GM18907 (cell line): ENCODE measurements around the gene MTX3.

Experiments used
- ATAC-seq: cut with Tn5 transposase; IDR thresholded peaks from one replicate; pipeline ENCODE4 v1.9.1; 2021; ENCODE audit warnings: mild to moderate bottlenecking, moderate library complexity; ENCODE audit not compliant: unreplicated experiment

The MTX3 gene

GRCh38 chr5:79936002-79936645 lies 54.9 kb downstream of the MTX3 start:
- no peak for ATAC-seq

GRCh38 chr5:79934681-79935080 lies 56.4 kb downstream of the MTX3 start:
- ATAC-seq: no peak

- no peak for ATAC-seq
Observed at GRCh38 chr5:79932510-79933504, 58.3 kb downstream of the MTX3 start.

- no peak for ATAC-seq
Observed at GRCh38 chr5:79931866-79932265, 59.2 kb downstream of the MTX3 start.

- no peak for ATAC-seq
Observed at GRCh38 chr5:79931409-79931808, 59.7 kb downstream of the MTX3 start.

- no peak for ATAC-seq
Observed at GRCh38 chr5:79929095-79929494, 62.0 kb downstream of the MTX3 start.
